GM19452 (cell line): ENCODE results near the gene CBY1.
A peak's percentile ranks its signal among the peaks of the same experiment; 100 is the strongest.
"Not testable (repeated sequence)": the region's sequence is repeated elsewhere in the genome, so short reads cannot be mapped to it uniquely, and the experiment has no call there.

Source experiments
- ATAC-seq: cut with Tn5 transposase; IDR thresholded peaks from one replicate; pipeline ENCODE4 v1.9.1; 2021; ENCODE audit not compliant: unreplicated experiment

The CBY1 gene

DNA sequence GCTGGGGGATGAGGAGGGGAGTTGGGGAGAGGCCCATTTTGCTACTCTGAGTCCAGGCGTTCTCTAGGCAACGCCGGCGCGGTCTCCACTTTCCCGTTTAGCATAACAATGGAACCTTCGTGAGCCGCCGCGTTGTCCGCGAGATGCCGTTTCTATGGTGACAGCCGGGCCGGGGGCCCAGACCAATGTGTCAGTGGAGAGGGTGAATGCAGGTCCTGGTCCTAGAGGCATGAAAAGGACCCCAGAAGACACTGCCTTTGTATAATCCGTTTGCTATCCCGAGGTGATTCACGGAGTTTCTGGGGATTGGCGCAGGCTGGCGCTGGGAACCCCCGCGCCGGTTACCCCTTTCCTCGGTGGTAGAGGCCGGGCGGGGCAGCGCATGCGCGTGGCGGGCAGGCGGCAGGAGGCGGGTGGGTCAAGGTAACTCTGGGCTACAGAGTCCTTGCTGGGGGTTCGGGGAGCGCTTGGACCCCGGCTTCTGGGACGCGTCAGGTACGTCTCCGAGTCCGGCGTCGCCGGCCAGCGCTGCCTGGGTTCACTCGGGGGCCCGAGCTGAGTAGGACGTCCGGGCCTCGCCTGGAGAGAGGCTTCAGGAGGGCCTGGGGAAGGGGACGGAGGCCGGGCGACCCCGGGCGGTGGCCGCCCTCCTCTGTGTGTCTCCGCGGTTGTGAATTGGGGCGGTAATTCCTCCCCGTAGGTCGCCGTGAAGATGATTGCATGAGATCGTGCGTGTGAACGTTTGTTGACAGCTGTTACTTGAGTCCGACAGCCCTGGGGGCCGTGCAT lies at the start of gene CBY1, which contains the start of gene FAM227A:
Gene CBY1, plus strand, starts transcription at position 383 of the 789 bp plus-strand sequence. CDS start 11,417 bp downstream, outside the sequence.
Gene FAM227A, minus strand, starts transcription at position 137 of the 789 bp plus-strand sequence. CDS start 6,224 bp downstream, outside the sequence.
- ATAC-seq: peak; percentile 69

DNA sequence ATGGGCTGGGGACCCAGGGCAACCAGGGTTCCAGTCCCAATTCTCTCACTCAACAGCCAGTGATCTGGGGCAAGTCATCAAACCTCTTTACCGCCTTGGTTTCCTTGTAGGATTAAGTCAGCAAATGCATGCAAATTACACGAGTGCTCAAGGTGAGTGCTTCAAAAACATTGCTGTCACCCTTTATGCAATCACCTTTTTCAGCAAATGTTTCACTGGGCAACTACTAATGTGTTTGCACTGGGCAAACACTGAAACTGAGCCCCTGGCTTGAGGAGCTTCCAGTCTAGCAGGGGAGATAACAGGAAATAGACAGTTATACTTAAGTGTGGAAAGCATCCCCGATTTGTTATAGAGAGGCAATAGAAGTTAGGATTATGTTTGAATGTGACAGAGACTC lies 48.8 kb upstream of the CBY1 start:
- ATAC-seq: no peak

DNA sequence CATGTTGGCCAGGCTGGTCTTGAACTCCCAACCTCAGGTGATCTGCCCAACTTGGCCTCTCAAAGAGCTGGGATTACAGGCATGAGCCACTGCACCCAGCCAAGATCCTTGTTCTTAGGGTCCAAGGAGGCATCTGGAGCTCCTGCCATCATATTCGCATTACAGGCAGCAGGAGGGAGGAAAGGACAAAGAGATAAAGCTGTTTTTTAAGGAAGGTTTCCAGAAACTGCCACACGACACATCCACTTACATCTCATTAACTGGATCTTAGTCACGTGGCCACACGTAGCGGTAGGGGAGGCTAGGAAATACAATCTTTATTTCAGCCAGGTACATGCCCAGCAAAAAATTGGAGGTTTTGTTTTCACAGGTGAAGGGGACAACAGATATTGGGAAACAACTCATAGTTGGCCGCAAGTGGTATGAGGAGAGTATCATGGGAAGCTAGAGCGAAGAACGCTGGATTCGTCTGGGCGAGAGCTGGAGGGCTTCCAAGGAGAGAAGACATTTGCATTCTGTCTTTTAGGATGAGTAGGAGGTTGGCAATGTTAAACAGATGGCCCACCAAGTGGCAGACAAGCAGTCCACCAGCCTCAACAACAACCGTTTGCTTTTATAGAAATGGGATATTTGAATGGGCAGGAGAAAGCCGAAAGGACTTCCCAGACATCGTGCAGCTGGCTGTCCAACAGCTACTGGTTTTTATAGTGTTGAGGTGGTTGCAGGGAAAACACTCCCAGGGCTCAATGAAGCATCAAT lies 47.3 kb upstream of the CBY1 start:
- no peak for ATAC-seq

DNA sequence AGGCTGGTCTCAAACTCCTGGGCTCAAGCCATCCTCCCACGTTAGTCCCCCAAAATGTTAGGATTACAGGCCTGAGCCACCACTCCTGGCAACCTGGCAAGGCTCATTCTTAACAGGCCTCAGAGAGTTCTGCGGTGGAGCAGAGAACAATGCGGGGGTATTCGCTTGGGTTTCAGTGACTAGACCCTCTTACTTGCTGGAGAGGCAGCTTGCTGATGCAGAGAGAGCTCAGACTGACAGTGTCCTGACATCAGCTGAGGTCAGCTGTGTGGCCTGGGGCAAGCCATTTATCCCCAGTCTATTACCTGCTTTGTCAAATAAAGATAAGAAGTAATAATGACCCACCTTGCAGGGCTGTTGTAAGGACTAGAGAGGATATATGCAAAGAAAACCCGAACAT lies 46.2 kb upstream of the CBY1 start:
- no peak for ATAC-seq

DNA sequence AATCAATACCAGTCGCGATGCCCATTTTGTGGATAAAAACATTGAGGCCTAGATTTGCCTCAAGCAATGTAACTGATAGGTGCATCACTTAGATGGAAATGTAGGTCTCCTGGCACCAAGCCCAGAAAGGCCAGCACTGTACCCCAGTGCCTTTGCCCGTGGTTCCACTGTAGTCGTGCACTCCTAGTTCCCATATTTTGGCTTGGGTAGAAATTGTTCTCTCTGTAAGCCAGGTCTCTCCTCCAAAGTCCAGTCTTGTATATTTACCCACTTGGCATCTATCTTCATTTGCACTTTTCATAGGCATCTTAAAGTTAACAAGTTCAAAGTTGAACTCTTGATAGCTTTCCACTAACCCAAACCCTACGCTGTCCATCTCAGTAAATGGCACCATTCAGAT lies 44.9 kb upstream of the CBY1 start:
- no peak for ATAC-seq

DNA sequence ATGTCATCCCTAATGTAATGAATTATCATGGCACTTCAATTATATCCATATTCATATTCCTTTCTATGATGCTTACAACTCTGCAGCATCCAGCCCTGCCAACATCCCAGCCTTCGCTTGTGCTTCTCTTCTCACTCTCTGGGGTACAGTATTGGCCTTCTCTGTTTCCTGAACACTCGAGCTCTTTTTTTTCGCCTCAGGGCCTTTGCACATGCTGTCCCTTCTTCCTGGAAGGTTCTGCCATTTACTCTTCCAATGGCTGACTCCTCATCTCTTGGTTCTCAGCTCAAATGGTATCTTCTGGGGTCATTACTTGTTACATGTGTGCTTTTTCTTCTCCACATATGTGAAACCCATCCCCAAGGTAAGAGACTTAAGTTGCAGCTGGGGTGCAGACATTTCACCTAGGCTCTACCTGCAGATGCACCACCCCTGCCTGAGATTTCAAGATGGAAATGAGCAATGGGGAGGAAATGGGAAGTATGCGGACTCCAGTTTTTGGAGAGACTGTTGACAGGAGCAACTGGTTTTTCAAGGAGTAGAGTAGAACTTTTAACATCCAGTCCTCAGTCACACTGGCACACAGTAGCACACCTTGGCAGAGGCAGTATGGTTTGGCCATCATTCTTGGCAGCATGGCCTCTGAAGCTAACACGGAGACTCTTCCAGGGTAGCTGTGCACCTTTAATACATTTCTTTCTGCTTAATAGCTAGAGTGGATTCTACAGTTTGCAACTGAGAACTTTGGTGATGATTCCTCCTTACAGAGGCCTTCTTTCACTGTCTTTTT lies 44.0 kb upstream of the CBY1 start:
- ATAC-seq: no peak

DNA sequence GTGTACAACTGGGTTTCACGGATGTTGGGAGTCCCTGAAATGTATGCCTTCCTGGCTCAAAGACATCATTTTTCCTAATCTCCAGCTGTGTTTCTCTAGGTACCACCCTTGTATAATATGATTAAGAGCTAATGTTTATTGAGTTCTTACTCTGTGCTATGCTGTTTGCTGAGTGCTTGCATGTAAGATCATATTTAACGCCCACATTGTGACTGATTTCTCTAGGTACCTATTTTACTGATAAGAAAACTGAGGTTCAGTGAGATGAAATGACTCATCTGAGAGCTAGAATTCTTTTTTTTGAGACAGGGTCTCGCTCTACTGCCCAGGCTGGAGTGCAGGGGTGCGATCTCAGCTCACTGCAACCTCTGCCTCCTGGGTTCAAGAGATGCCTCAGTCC lies 42.9 kb upstream of the CBY1 start:
- no peak for ATAC-seq

DNA sequence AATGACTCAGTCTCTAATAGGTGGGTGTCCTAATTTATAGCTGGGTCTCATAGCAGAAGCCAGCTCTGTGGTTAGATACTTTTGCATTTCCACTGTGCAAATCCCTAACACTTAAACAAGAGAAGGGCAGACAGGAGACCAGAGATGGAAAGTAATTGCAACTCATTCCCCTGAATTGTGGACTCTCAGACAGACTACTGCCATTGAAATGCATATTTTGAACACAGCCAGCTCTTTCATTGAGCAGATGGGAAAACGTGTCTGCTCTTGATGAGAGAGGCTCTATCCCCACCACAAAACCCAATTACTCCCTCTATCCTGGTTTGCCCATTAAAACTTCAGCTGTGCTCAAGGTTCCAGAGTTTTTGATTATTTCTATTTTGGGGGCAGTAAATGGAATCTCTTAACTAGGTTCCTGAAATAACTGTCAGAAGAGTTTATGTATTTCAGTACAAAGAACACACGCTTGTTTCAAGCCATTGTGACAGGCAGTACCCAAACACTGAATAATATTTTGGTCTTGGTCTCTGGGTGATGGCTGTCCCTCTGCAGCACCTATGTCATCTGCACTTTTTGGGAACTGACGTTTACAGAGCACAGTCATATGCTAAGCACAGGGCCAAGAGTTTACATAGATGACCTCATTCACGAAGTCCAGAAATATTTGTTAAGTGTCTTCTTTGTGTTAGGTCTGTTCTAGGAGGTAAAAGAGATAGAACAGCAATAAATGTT lies 41.9 kb upstream of the CBY1 start:
- no peak for ATAC-seq

DNA sequence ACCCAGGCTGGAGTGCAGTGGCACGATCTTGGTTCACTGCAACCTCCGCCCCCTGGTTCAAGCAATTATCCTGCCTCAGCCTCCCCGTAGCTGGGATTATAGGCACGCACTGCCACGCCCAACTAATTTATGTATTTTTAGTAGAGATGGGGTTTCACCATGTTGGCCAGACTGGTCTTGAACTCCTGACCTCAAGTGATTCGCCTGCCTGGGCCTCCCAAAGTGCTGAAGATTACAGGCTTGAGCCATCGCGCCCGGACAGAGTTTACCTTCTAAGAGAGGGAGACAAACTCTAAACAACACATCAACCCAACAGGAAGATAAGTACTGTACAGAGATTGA lies 41.4 kb upstream of the CBY1 start:
- not testable (repeated sequence) for ATAC-seq

DNA sequence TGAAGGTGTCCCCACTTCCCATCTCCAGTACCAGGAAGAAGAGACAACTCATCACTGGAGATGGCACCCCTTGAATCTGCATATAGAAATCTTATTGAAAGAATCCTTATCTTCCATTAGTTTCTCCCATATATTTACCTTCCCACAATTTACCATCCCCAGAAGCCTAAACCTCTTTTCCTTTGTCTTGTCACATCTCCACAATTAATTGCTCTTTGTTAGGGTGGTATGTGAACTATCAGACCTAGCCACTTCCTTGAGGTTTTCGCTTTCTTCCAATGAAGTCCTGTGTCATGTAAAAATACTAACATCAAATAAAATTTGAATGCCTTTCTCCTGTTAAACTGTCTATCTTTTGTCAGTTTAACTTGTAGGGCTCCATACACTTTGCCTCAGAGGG lies 38.2 kb upstream of the CBY1 start:
- ATAC-seq: no peak

DNA sequence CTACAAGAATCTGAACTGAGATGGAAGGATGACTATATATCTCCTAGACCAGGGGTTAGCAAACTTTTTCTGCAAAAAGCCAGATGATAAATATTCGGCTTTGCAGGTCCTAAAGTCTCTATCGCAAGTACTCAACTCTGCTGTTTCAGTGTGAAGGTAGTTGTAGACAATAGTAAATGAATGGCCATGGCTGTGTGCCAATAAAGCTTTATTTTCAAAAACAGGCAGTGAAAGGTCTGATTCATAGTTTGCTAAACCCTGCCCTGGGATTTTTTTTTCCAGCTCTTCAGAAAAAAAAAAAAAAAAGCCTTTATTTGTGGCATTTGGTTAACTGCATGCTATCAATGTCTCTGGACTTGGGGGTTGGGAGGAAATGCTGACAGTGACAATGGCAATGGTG lies 37.8 kb upstream of the CBY1 start:
- ATAC-seq: no peak

DNA sequence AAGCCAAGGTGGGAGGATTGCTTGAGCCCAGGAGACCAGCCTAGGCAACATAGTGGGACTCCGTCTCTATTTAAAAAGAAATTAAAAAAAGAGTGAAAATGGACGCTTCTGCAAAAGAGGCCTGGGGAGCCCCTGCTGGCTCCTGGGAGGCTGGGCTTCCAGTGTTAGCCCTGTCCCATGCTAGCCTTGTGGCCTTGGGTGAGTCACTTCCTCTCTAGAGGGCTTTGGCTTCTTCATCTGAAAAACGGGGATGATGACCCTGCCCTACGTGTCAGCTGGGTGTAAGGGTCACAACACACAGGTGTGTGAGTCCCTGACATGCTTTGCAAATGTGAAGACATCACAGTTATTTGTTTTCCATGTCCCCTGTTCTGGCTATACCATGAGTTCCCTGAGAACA lies 33.1 kb upstream of the CBY1 start:
- ATAC-seq: no peak

DNA sequence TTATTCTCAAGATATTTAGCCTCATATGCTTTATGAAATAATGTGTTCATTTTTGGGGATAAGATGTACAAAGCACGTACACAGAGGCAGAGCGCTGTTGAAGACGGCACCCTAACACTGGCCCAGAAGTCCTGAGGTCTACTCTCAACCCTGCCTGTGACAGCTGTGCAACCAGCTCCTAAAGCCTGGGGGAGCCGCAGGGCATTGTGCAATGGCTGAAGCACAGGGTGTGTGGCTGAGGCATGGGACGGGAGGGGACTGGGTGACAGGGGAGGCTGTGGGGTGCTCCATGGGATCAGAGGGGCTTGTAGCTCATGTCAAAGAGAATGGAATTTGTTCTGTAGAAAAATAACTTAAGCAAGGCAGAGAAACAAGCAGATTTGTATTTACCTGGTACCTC lies 28.0 kb upstream of the CBY1 start:
- no peak for ATAC-seq

DNA sequence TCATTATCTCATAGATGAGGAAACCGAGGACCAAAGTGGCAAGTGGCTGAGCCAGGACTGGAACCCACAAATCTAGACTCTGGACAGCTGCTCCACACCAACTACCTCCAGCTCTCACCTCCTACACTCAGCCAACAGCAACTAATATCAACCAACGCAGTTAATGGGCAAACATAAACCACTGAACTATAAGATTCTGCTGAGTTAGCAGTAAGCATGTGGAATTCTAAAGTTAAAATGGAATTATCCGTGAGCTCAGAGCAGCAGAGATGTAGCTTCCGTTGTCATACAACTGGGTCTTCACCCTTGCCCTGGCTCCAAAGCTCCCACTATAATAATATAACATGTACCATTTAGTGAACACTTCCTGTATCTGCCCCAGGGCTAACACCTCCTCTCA lies 27.3 kb upstream of the CBY1 start:
- no peak for ATAC-seq

DNA sequence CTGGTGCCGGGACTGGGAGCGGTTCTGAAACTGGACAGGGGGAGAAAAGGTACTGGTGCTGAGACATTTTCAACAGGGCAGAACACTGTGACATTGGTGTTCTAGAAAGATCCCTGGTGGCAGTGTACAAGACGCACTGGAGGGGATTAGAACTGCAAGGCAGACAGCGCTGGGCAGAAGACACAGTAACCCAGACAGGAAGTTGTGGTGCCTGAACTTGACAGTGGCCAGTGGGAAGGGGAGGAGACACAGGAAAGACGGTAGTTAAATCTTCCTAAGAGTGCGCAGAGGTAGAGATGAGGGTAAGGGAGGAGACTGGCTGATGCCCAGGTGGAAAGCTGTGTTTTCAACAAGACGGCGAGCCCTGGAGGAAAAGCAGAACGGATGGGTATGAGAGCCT lies 24.7 kb upstream of the CBY1 start:
- ATAC-seq: no peak

DNA sequence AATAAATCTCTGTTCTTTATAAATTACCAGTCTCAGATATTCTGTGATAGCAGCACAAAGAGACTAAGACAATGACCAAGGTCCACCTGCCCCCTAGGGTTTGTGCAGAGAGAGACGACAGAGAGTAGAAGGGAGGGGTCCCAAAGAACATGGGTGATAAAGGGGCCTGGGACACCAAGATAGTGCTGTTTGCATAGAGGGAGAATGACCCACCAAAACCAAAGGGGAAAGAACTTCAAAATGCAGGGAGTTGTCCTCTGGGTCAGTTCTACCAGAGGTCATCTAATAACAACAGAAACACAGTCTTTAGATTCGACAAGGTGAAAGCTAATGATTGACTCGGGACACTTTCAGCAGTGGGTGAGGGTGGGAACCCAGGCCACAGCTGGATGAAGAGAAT lies 23.9 kb upstream of the CBY1 start:
- no peak for ATAC-seq

DNA sequence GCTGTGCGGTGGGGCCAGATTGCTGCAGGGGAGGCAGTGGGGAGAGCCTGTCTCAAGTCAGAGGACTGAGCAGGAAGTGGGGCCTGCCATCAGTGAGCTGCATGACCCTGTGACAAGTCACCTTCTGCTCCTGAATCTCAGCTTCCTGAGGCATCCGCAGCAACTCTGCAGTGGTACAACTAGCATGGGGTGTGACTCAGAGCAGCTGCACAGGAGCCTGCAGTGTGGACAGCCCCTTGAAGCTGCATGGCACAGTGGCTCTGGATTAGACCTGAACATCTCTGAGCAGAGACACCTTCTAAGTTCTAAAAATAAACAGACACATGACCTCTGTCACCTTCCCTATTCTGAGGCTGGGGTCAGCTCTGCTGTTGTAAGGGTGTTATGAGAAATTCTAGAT lies 18.2 kb upstream of the CBY1 start:
- ATAC-seq: no peak

DNA sequence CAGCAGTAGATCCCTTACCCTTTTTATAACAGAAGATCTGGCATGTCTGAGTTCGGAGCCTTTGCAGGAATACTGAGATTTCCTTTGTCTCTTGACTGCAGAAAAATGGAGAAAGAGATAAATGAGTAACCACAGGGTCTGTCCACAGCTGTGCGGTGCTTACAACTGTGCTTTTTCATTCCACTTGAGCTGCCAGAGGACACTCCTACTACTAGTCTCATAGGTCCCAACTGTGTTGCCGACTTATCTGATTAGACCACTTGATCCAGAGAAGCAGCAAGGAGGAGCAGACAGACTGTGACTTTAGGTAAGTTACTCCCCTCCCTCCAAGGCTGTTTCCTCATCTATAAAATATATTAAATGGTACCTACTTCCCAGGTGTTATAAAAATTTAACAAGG lies 17.7 kb upstream of the CBY1 start:
- ATAC-seq: no peak

DNA sequence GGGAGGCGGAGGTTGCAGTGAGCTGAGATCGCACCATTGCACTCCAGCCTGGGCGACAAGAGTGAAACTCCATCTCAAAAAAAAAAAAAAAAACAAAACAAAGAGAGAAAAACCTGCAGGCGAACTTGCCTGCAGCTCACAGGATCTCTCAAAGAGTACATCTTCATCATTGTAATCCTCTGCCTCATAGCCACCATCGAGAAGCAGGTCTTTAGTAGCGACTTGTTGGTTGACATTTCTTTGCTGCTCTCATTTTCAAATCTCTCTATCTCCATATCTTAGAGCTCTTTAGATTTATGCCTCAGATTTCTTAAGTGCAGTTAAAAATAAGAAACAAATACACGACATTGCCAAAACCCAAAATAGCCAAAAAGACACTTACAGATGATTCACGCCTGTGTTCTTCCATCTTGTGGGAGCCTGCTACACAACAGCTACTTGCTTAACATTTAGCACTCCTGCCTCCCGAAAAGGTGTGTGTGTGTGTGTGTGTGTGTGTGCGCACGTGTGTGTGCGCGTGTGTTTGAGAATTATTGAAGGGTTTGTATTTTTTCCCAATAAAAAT lies 14.9 kb upstream of the CBY1 start:
- no peak for ATAC-seq

DNA sequence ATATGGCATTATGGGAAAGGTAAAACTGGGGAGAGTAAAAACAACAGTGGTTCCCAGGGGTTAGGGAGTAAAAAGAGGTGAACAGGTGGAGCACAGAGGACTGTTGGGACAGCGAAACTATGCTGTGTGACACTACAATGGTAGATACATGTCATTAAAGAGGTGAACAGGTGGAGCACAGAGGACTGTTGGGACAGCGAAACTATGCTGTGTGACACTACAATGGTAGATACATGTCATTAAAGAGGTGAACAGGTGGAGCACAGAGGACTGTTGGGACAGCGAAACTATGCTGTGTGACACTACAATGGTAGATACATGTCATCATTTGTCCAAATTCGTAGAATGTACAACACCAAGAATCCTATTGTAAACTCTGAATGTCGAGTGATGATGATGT lies 12.2 kb upstream of the CBY1 start:
- not testable (repeated sequence) for ATAC-seq

DNA sequence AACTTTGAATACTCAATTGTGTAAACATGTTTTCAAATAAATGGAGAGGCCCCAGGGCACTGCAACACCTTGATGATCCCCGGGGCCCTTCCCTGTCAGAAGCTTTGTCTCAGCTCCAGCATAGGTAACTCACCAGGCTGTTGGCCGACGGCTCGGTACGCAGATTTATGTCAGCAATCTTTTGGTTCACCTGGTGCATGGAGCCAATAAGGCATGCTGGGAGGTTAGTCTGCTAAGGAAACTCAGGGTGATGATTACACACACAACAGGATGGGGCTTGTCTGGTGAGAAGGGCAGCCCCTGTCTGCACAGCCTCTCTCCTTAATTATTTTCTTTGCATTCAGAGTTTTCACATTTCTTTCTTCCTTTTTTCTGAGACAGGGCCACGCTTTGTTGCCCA lies 11.0 kb upstream of the CBY1 start:
- no peak for ATAC-seq
